DOHH2 (cell line): ENCODE data around the gene PIGBOS1.

Source experiments
- EZH2phosphoT487 ChIP-seq: fragments of 200-600 bp; sonication (generic); IDR thresholded peaks from 2 replicates; pipeline ENCODE4 v1.6.1; 2017; ENCODE audit warnings: borderline replicate concordance, mild to moderate bottlenecking, antibody characterized with exemption, low read length, moderate library complexity, mixed read lengths
- TF ChIP-seq, protein P1 (sequence below): fragments of 200-600 bp; sonication (generic); IDR thresholded peaks from one replicate; pipeline ENCODE4 v1.5.1; 2014; ENCODE audit warnings: antibody characterized with exemption, mild to moderate bottlenecking, low read depth, low read length; ENCODE audit not compliant: poor library complexity, severe bottlenecking

DNA sequence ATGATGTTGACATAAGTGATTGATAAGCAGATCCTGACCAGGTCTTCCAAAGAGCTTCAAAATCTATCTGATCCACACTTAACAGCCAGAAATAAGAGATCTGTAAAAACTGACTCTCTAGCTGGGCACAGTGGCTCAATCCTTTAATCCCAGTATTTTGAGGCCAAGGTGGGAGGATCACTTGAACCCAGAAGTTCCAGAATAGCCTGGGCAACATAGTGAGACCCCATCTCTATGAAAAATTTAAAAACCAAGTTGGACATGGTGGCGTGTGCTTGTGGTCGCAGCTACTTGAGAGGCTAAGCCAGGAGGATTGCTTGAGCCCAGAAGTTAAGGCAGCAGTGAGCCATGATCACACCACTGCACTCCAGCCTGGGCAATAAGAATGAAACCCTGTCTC lies 43.7 kb upstream of the PIGBOS1 start:
- TF ChIP-seq, protein P1, sequence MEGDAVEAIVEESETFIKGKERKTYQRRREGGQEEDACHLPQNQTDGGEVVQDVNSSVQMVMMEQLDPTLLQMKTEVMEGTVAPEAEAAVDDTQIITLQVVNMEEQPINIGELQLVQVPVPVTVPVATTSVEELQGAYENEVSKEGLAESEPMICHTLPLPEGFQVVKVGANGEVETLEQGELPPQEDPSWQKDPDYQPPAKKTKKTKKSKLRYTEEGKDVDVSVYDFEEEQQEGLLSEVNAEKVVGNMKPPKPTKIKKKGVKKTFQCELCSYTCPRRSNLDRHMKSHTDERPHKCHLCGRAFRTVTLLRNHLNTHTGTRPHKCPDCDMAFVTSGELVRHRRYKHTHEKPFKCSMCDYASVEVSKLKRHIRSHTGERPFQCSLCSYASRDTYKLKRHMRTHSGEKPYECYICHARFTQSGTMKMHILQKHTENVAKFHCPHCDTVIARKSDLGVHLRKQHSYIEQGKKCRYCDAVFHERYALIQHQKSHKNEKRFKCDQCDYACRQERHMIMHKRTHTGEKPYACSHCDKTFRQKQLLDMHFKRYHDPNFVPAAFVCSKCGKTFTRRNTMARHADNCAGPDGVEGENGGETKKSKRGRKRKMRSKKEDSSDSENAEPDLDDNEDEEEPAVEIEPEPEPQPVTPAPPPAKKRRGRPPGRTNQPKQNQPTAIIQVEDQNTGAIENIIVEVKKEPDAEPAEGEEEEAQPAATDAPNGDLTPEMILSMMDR, result no peak
- TF ChIP-seq EZH2phosphoT487, result no peak
